Caco-2 (cell line): ENCODE results near the gene TMEM87A. TPM values are rescaled to one million over a fixed set of nuclear protein-coding genes. Genes with fewer than 3 reads are reported as not detected.
"Not testable (repeated sequence)": the region's sequence is repeated elsewhere in the genome, so short reads cannot be mapped to it uniquely, and the experiment has no call there.

Source experiments
- BruUV-seq: library from RNA; stranded (reverse); fragments of 400-500 nt; replicated peaks from 2 replicates; lab custom pipeline; 2021; lab: Mats Ljungman, UMichigan
- CTCF ChIA-PET: fragments of 300-600 bp; sonication (Branson Sonifier 250); formaldehyde crosslinking; loops from one replicate; lab custom pipeline; 2022; ENCODE audit warnings: antibody characterized with exemption; lab: Charles Lee
- POLR2A ChIA-PET: fragments of 300-600 bp; sonication (Branson Sonifier 250); formaldehyde crosslinking; loops from one replicate; lab custom pipeline; 2022; ENCODE audit warnings: antibody characterized with exemption; lab: Charles Lee
- DNase-seq, 2 experiments: peaks; one replicate each; pipeline versions ENCODE4 v3.0.0 to v3.0.0-alpha.2; 2020 to 2022
- H3K27me3 ChIP-seq: replicated peaks from 2 replicates; pipeline ENCODE4 v1.6.0; 2011; ENCODE audit warnings: low read length; ENCODE audit not compliant: control insufficient read depth, insufficient read depth
- H3K36me3 ChIP-seq: 2 replicates; pipeline ENCODE4 v1.5.1; 2011; ENCODE audit warnings: low read length; ENCODE audit not compliant: control insufficient read depth, insufficient read depth
- H3K4me1 ChIP-seq: fragments of 250-450 bp; sonication (Bioruptor Pico); 2 replicates; pipeline ENCODE4 v1.5.1; 2020; ENCODE audit warnings: mild to moderate bottlenecking
- H3K4me3 ChIP-seq: 2 replicates; pipeline ENCODE4 v1.5.1; 2011; ENCODE audit warnings: low read depth, mild to moderate bottlenecking, control low read depth, low read length
- H3K9me3 ChIP-seq: fragments of 250-450 bp; sonication (Bioruptor Pico); 2 replicates; pipeline ENCODE4 v1.5.1; 2020; ENCODE audit warnings: mild to moderate bottlenecking, moderate library complexity
- H3K27ac Mint-ChIP-seq: one replicate; pipeline ENCODE4 v1.8.0; 2022; ENCODE audit warnings: mixed read lengths; ENCODE audit not compliant: unreplicated experiment
- H3K27me3 Mint-ChIP-seq: one replicate; pipeline ENCODE4 v1.8.0; 2022; ENCODE audit warnings: mixed read lengths; ENCODE audit not compliant: insufficient read depth, unreplicated experiment
- H3K36me3 Mint-ChIP-seq: one replicate; pipeline ENCODE4 v1.8.0; 2022; ENCODE audit warnings: mild to moderate bottlenecking, mixed read lengths; ENCODE audit not compliant: insufficient read depth, unreplicated experiment
- H3K4me1 Mint-ChIP-seq: one replicate; pipeline ENCODE4 v1.8.0; 2022; ENCODE audit warnings: low read depth, mixed read lengths; ENCODE audit not compliant: unreplicated experiment
- H3K4me3 Mint-ChIP-seq: one replicate; pipeline ENCODE4 v1.8.0; 2022; ENCODE audit warnings: mild to moderate bottlenecking, moderate library complexity, mixed read lengths; ENCODE audit not compliant: unreplicated experiment
- H3K9me3 Mint-ChIP-seq: one replicate; pipeline ENCODE4 v1.8.0; 2022; ENCODE audit warnings: mixed read lengths; ENCODE audit not compliant: unreplicated experiment
- CTCF ChIP-seq, 2 experiments: fragments of 200-600 bp in 1 of 2; IDR thresholded peaks; 1 replicate in 1 of 2; 2 replicates in 1 of 2; pipeline versions ENCODE4 v1.5.1 to v1.8.0; 2011 to 2022; ENCODE audit warnings: antibody characterized with exemption in 1 of 2, control low read depth in 1 of 2, inconsistent platforms in 1 of 2, low read depth in 1 of 2, low read length in 1 of 2, mild to moderate bottlenecking in 1 of 2, moderate library complexity in 1 of 2; ENCODE audit not compliant: insufficient read depth in 1 of 2, severe bottlenecking in 1 of 2, unreplicated experiment in 1 of 2
- intact Hi-C: fragments of 100-400 bp; cut with micrococcal nuclease; formaldehyde crosslinking; loops from one replicate; pipeline ENCODE4 v1.10.0; 2022; ENCODE audit not compliant: unreplicated experiment
- total RNA-seq: library from RNA; stranded (reverse); gene quantifications from 2 replicates; pipeline ENCODE4 v1.2.3, GENCODE V29; 2022

The TMEM87A gene
- total RNA-seq, 1 experiment from 2014 or later: 38.4 TPM

GRCh38 chr15:42306681-42307080, 33.4 kb upstream of the TMEM87A start:
- CTCF ChIA-PET: no interaction called here
- Histone ChIP-seq H3K36me3 (no peaks in the 10 kb centered on the region), H3K9me3 (no peaks in the 10 kb centered on the region), H3K4me1 (no peaks in the 10 kb centered on the region), H3K27me3 (no peaks in the 10 kb centered on the region), H3K4me3 (no peak overlapping the region)
- Mint-ChIP-seq H3K4me3 (no peak overlapping the region), H3K4me1 (no peaks in the 10 kb centered on the region), H3K27ac (no peak overlapping the region), H3K9me3 (peaks cover 25% of the 10 kb centered on the region), H3K27me3 (no peaks in the 10 kb centered on the region), H3K36me3 (no peaks in the 10 kb centered on the region)
- TF ChIP-seq CTCF (IDR thresholded peaks at IDR 0.05; ENCODE audit: insufficient read depth in 1 of 2, low read depth in 1 of 2, low read length in 1 of 2, severe bottlenecking in 1 of 2, unreplicated experiment in 1 of 2): no peak
- DNase-seq: no peak
- intact Hi-C loops: no loop called here
- POLR2A ChIA-PET: no interaction called here
- BruUV-seq: no TSS peak

GRCh38 chr15:42301004-42301403, 27.8 kb upstream of the TMEM87A start:
- H3K4me3 ChIP-seq, H3K27me3 Mint-ChIP-seq, H3K27me3 ChIP-seq, DNase-seq, H3K36me3 ChIP-seq, H3K27ac Mint-ChIP-seq, H3K4me3 Mint-ChIP-seq, POLR2A ChIA-PET, BruUV-seq, H3K9me3 ChIP-seq, H3K4me1 ChIP-seq, CTCF ChIA-PET, intact Hi-C loops, H3K4me1 Mint-ChIP-seq, H3K36me3 Mint-ChIP-seq: not testable (repeated sequence)
- peaks cover 25% of the 10 kb centered on the region for H3K9me3 Mint-ChIP-seq

- POLR2A ChIA-PET: no interaction called here
These were observed 15.9 kb upstream of the TMEM87A start for GRCh38 chr15:42289166-42289565.

More at GRCh38 chr15:42289166-42289565, 15.9 kb upstream of the TMEM87A start:
- intact Hi-C loops: no loop called here
- DNase-seq: no peak
- CTCF ChIA-PET: no interaction called here
- no peak overlapping the region for H3K4me3 Mint-ChIP-seq
- Histone ChIP-seq H3K9me3 (no peaks in the 10 kb centered on the region), H3K36me3 (no peaks in the 10 kb centered on the region), H3K27me3 (no peaks in the 10 kb centered on the region), H3K4me1 (peaks cover 16% of the 10 kb centered on the region), H3K4me3 (no peak overlapping the region)
- no peak for TF ChIP-seq CTCF (IDR thresholded peaks at IDR 0.05; ENCODE audit: insufficient read depth in 1 of 2, low read depth in 1 of 2, low read length in 1 of 2, severe bottlenecking in 1 of 2, unreplicated experiment in 1 of 2)
- H3K9me3 Mint-ChIP-seq: no peaks in the 10 kb centered on the region
- no peaks in the 10 kb centered on the region for H3K27me3 Mint-ChIP-seq
- H3K27ac Mint-ChIP-seq: no peak overlapping the region
- no peaks in the 10 kb centered on the region for H3K36me3 Mint-ChIP-seq
- no TSS peak for BruUV-seq
- H3K4me1 Mint-ChIP-seq: peaks cover 16% of the 10 kb centered on the region
